GM19455 (cell line): ENCODE results near the gene EEPD1.

Experiments used
- ATAC-seq: cut with Tn5 transposase; IDR thresholded peaks from one replicate; pipeline ENCODE4 v1.9.1; 2021; ENCODE audit not compliant: unreplicated experiment

The EEPD1 gene

DNA sequence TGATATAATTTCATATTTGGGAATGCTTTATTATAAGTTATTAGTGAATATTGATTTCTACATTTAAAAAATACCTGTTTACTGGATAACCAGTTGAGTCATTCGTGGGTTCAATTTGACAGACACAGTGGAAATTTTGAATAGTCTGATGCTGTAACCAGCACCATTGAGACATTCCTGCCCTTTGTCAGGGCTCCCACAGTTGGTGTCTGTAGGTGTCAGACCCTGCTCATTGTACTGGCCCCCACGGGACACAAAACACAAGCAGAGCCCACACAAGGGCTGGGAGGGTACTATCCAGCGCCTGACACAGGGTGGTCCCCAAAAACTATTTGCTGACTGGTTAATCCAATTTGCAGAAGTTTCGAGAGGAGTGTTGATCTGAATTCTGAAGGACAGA, 35.9 kb downstream of the EEPD1 start:
- ATAC-seq: no peak

DNA sequence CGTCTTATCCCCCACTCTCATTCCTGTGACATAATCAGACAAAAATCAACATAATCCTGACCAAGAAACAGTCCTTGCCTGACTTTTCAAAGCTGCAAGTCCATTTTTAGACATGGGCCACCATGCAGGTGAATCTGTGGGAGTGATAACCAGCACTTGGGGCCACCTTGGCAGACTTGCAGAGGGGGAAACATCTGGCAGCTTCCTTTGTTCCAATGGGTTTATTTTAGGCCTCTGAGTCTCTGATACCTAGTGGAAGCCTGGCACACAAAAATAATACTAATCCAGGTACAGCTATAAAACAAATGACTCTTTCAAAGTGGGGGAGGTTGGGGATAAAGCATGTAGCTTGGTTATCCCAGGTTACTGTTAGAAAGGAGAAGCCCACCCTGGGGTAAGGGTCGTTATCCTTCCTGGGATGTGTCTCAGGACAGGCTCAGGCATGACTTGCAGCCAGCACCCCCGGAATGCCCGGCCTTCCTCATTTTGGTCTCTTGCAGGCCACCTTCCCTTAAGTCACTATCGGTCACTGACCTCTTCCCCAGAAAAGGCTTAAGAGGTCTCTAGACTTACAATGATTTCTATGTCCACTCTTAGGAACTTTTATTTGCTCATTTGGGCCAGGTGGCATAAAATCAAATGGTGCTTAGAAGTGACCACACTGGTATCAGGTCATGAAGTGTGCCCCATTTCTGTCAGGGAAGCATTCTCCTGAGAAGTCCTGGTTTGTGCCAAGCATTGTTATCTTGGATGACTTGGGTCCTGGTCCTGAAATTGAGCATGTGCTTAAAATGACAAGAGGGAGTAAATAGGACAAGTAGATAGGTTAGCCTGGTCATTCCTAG, 37.6 kb downstream of the EEPD1 start:
- no peak for ATAC-seq

GRCh38 chr7:36191292-36191920, 38.4 kb downstream of the EEPD1 start:
- no peak for ATAC-seq

DNA sequence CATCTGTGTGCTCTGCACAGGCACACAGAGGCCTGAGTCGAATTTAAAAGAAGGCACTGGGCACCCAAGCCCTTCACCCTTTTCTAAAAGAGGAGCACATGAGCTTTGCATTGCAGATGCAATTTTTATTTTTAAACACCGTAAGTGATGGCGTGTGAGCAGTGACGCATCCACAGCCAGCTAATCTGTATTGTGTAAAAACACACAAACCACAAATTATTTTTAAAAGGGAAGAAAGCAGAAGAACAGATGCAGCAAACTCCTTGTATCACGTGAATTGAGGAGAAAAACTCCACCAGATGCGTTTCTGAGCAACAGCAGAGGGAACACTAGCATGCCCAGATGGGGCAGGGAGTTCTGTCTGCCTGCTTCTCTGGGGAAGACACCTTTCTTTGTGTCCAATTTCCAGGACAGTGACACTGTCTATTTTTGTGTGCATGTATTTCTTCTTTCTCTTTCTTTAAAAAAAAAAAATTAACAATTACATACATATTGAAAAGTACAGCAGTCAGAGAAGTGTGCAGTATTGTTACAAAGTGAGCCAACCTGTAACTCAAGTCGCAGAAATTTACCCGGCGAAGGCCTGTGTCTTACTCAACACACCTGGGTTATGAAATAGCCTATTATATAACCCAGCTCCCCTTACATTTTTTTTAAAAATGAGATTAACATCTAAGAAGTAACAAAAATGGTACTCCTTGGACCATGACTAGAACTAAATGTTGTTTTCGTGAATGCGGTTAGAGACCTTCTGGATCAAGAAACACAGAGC, 39.2 kb downstream of the EEPD1 start:
- no peak for ATAC-seq

GRCh38 chr7:36192877-36193276, 39.8 kb downstream of the EEPD1 start:
- ATAC-seq: no peak

DNA sequence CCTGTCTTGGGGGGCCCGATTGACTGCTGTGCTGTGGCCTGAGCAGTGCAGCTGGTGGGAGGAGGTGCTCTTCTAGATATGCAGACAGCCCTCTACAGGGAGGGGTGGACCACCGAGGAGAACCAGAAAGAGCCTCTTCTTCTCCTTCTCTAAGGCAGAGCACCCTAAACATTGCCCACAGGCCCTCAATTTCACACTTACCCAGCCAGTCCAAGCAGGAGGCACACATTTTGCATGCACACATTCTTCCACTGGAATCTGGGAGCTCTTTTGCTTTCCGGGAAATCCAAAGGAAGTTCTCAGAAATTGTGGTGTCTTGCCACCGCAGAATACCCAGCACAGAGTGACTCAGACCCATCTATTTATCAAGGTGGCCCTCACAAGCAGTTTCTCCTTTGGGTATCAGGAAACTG, 45.8 kb downstream of the EEPD1 start:
- no peak for ATAC-seq

GRCh38 chr7:36199329-36199728, 46.3 kb downstream of the EEPD1 start:
- ATAC-seq: no peak

DNA sequence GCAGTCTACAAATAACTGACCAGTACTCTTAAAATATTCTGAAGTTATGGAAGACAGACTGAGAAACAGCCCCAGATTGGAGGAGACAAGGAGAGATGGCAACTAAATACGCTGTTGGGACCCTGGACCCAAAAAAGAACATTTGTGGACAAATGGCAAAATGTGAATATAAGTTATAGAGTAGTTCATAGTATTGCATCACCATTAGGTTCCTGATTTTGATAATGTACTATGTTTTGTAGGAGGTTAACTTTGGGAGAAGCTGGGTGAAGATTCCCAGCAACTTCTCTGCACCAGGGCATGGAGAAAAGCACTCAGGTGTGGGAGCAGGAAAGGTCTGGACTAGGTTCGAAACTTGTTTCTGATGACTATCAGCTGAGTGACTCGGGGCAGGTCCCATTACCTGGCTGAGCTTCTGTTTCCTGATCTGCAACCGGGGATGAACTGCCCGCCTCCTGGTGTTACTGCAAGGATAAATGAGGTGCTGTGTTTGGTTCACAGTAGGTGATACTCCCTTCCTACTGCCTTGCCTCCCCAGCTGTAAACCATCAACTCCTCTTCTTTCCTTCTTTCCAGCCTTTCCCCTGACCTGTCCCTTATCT, 48.2 kb downstream of the EEPD1 start:
- no peak for ATAC-seq

- no peak for ATAC-seq
Observed at GRCh38 chr7:36202398-36202797, 49.3 kb downstream of the EEPD1 start.

DNA sequence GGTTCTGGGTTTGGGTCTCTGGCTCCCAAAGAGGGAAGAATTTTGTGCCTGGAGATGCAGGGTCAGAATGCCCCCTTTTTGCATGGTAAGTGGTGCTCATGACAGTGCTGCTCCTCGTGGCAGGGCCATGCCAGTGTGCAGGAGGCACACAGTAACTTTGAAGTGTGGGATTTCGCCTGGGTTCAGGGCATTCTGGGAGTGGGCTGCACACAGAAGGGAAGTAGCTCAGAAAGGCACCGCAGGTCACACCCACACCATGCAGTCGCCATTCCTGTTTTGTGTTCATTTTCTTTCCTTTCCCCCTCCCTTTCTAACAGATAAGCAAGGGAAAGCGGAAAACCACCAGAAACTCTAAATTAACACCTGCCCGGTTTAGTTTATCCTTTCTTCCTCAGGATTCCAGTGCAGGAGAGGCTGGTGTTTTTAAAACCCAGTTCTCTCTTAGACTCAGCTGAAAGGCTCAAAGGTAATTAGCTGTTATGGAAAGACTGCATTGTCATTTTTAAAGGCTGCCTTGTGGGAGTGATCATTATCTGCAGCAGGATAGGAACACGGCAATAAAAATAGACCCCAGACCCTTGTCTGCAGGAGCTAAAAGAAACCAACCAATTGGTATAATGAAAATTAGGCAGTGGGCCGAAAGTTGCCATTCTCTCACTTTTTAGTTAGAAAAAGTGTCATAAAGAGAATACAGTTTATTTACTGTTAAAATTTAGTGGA, 50.2 kb downstream of the EEPD1 start:
- no peak for ATAC-seq

DNA sequence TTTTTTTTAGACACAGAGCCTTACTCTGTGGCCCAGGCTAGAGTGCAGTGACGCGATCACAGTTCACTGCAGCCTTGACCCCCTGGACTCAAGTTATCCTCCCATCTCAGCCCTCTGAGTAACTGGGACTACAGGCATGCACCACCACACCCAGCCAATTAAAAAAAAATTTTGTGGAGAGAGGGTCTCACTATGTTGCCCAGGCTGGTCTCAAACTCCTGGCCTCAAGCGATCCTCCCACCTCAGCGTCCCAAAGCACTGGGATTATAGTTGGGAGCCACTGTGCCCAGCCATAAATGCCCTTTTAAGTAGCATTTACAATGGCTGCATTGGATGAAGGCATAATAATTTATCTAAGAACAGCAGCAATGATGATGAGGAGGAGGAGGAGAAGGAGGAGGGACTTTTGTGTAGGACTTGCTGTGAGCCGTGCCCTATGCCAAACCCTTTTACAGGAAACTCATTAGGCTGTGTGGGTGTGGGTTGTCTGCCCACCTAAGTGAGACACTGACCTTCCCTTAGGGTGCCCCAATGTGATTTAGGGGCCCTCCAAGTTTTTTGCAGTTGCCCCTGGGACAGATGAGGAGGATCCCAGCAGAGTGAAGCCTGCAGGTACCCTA, 51.1 kb downstream of the EEPD1 start:
- ATAC-seq: no peak

DNA sequence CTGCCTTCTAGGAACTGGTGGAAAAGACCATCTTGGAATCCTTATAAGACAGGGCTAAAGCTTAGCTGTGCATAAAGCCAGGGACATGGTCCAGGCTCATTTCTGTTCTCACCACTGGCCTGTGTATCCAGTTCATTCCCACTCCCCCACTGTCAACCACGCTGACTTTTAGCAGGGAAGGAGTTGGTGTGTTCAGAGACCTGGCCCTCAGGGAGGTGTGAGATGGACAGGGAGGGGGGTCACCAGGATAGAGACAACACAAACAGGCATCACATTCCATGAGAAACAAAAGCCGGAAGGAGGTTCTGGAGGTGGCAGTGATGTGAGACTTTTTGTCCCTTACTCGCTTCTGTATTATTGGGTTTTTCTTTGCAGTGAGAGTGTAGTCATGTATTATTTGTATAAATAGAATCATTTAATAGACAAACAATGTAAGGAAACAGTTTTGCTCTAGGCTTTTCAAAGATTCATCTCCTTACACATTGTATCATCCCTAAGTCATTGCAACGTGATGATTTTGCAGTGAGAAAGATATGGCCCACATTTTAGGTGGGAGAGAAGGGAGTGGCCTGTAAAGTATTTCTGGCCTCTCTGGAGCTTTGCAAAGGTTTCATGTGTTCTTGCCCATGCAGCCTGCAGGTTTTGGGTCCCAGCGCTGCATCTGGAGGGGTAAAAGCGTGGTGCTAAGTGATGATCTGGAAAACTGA, 52.0 kb downstream of the EEPD1 start:
- no peak for ATAC-seq

GRCh38 chr7:36205803-36206202, 52.7 kb downstream of the EEPD1 start:
- no peak for ATAC-seq

DNA sequence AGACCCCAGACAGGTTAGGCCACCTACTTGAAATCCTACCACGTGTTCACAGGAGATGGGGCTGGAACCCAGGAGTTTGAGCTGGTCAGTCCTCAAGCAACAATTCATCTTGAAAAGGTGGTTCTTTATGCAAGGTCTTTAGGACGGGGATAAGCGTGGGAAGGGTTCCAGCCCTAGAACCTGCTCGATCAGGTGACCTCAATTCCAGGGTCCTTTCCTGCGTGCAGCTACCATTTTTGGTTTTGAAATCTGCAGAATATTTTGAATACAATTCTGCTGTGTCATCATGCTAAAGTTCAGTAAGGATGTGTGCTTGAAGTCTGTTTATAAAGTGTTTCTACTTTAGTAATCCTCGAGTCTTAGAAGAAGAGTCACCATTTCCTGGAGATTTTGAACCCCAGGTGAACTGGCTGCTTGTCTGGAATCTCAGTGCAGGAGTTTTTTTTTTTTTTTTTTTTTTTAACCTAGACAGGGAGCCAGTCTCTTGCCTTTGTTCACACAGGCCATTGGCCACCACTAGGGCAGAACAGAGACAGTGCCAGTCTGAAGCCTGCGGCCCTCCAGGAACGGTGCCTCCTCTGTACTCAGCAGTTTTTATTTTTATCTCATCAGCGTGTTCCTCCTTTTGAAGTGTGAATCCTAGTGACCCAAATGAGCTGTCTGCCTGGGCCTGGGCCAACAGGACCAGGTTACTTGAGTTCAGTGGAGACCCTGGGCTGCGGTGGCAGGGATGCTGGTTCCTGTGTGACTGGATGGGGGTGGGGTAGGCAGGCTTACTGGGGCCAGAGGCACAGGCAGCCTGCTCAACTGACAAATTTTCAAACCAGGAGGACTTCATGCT, 54.6 kb downstream of the EEPD1 start:
- no peak for ATAC-seq

- no peak for ATAC-seq
Observed at GRCh38 chr7:36208426-36208825, 55.4 kb downstream of the EEPD1 start.

DNA sequence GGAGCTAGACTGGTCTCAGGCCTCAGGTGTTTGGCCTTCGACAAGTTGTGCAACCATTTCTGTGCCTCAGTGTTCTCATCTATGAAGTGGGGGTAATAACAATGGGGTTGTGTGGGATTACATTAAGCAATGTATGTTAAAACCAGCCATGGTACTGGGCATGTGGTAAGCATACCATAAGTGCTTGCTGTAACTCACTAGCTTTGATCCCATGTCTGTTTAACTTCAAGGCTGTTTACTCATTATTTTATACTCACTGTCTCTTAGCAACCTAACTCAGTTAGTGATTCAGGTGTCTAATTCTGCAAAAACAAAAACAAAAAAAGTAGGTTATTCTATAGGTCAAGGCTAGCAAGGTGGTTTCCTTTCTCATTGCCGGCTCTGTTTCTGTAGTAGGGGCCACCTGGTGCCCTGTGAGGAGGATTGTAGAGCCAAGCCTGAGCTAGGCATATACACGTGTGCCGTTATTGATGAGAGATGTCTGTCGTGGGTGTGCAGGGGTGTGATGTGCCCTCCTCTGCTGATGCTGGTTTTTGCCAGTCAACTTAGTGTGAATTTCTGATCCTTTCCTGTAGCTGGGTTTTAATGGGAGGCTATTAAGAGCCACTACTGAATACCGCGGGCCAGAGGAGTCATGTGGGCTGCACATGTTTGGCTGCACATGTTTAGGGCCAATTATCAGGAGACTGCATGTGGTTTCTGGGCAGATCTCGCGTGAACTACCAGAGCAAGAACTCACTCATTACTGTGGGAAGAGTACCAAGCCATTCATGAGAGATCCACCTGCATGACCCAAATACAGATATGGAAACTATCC, 56.2 kb downstream of the EEPD1 start:
- no peak for ATAC-seq

GRCh38 chr7:36209814-36210183, 56.7 kb downstream of the EEPD1 start:
- no peak for ATAC-seq

DNA sequence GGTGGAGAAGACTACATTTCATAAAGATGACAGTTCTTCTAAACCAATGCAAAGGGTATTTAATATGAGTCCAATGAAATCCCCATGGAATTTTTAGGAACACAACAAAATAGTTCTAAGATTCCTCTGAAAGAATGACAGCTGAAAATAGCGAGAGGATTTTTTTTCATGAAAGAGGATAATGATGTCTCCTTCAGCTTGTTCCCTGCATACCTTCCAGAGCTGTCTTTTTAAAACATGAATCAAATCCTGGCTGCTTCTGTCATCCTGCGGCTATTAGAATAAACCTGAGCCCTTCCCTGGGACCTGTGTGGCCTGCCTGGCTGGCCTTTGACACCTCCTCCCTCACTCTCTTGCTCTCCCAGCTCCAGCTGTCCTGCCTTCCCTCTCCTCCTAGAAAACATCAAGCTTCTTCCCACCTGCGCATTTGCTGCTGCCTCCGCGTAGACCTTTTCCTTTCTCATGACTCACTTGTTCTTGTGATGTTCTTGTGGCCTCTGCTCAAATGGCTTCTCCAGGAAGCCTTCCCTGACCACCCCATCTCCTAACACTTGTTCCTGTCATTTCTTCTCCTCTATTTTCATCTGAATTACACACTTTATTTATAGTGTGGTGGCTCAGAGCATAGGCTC, 57.4 kb downstream of the EEPD1 start:
- no peak for ATAC-seq
